Hepatocyte (in vitro differentiated cells): ENCODE measurements around the gene RAET1G. TPM values are rescaled to one million over a fixed set of nuclear protein-coding genes. Genes with fewer than 3 reads are reported as not detected.
A peak's percentile ranks its signal among the peaks of the same experiment; 100 is the strongest.
"Not testable (repeated sequence)": the region's sequence is repeated elsewhere in the genome, so short reads cannot be mapped to it uniquely, and the experiment has no call there.

ENCODE experiments used
- DNase-seq: peaks from one replicate; pipeline ENCODE4 v3.0.0-alpha.2; 2016; ENCODE audit warnings: low spot score
- H2AFZ ChIP-seq: fragments of 200-600 bp; sonication (generic); 2 replicates; pipeline ENCODE4 v1.6.0; 2016; ENCODE audit warnings: antibody characterized with exemption, mild to moderate bottlenecking
- H3K27ac ChIP-seq: fragments of 200-600 bp; sonication (generic); 2 replicates; pipeline ENCODE4 v1.5.1; 2016; ENCODE audit warnings: mild to moderate bottlenecking
- H3K27me3 ChIP-seq: fragments of 200-600 bp; sonication (generic); 2 replicates; pipeline ENCODE4 v1.6.1; 2016
- H3K36me3 ChIP-seq: fragments of 200-600 bp; sonication (generic); replicated peaks from 2 replicates; pipeline ENCODE4 v1.5.1; 2016; ENCODE audit warnings: low read depth; ENCODE audit not compliant: insufficient read depth
- H3K4me1 ChIP-seq: fragments of 200-600 bp; sonication (generic); 2 replicates; pipeline ENCODE4 v1.5.1; 2016; ENCODE audit warnings: mild to moderate bottlenecking, moderate library complexity; ENCODE audit not compliant: insufficient read depth
- H3K4me2 ChIP-seq: fragments of 200-600 bp; sonication (generic); 2 replicates; pipeline ENCODE4 v1.6.0; 2016
- H3K4me3 ChIP-seq: fragments of 200-600 bp; sonication (generic); 2 replicates; pipeline ENCODE4 v1.5.1; 2016; ENCODE audit warnings: mild to moderate bottlenecking
- H3K79me2 ChIP-seq: fragments of 200-600 bp; sonication (generic); 2 replicates; pipeline ENCODE4 v1.6.0; 2017; ENCODE audit warnings: mild to moderate bottlenecking
- H3K9me2 ChIP-seq: fragments of 200-600 bp; sonication (generic); replicated peaks from 2 replicates; pipeline ENCODE4 v1.6.0; 2017; ENCODE audit warnings: mild to moderate bottlenecking; ENCODE audit not compliant: insufficient read depth
- H3K9me3 ChIP-seq: fragments of 200-600 bp; sonication (generic); 2 replicates; pipeline ENCODE4 v1.5.1; 2016; ENCODE audit warnings: low read depth, mild to moderate bottlenecking
- H4K20me1 ChIP-seq: fragments of 200-600 bp; sonication (generic); 2 replicates; pipeline ENCODE4 v1.6.0; 2016; ENCODE audit warnings: mild to moderate bottlenecking; ENCODE audit not compliant: insufficient read depth, poor library complexity, severe bottlenecking
- EZH2 ChIP-seq: fragments of 200-600 bp; sonication (generic); IDR thresholded peaks from 2 replicates; pipeline ENCODE4 v1.6.1; 2016; ENCODE audit warnings: antibody characterized with exemption, mild to moderate bottlenecking, borderline replicate concordance
- EZH2phosphoT487 ChIP-seq: fragments of 200-600 bp; sonication (generic); IDR thresholded peaks from one replicate; pipeline ENCODE4 v1.6.1; 2018; ENCODE audit warnings: antibody characterized with exemption, mild to moderate bottlenecking, low read depth, moderate library complexity; ENCODE audit not compliant: unreplicated experiment, severe bottlenecking
- WGBS: methylation state at CpG from one replicate; pipeline ENCODE4 v1.1.6; 2016; ENCODE audit warnings: low lambda C conversion rate; ENCODE audit errors: missing lambda C conversion rate; 5-methylcytosine and 5-hydroxymethylcytosine counted together
- polyA plus RNA-seq: library from polyadenylated mRNA; unstranded; fragments of >200 nt; fragmentation: Nextera tagmentation; extraction: Ambion mirVana; gene quantifications from 2 replicates; pipeline ENCODE4 v1.2.1, GENCODE V29; 2016
- total RNA-seq: library from RNA; depleted of rRNA; stranded (reverse); fragments of >200 nt; gene quantifications from 2 replicates; pipeline ENCODE4 v1.2.3, GENCODE V29; 2014
- TF ChIP-seq, protein P1 (sequence below): fragments of 200-600 bp; sonication (generic); IDR thresholded peaks from 2 replicates; pipeline ENCODE4 v1.5.1; 2016; ENCODE audit warnings: antibody characterized with exemption, mild to moderate bottlenecking; ENCODE audit not compliant: poor library complexity

The RAET1G gene
- total and polyA plus RNA-seq, 2 experiments from 2014 or later, result 0.31 to 1.5 TPM

GRCh38 chr6:149931501-149931900 is 8.6 kb upstream of the RAET1G start:
- Histone ChIP-seq H3K36me3 (no peaks in the 10 kb centered on the region), H4K20me1 (no peaks in the 10 kb centered on the region), H3K27ac (no peak overlapping the region), H3K4me1 (no peaks in the 10 kb centered on the region), H3K79me2 (no peaks in the 10 kb centered on the region), H3K9me2 (no peaks in the 10 kb centered on the region), H3K9me3 (no peaks in the 10 kb centered on the region), H3K4me3 (no peak overlapping the region), H2AFZ (no peak overlapping the region), H3K27me3 (peaks cover 69% of the 10 kb centered on the region), H3K4me2 (no peak overlapping the region)
- TF ChIP-seq EZH2phosphoT487 (no peak), EZH2 (no peak)
- TF ChIP-seq, protein P1, sequence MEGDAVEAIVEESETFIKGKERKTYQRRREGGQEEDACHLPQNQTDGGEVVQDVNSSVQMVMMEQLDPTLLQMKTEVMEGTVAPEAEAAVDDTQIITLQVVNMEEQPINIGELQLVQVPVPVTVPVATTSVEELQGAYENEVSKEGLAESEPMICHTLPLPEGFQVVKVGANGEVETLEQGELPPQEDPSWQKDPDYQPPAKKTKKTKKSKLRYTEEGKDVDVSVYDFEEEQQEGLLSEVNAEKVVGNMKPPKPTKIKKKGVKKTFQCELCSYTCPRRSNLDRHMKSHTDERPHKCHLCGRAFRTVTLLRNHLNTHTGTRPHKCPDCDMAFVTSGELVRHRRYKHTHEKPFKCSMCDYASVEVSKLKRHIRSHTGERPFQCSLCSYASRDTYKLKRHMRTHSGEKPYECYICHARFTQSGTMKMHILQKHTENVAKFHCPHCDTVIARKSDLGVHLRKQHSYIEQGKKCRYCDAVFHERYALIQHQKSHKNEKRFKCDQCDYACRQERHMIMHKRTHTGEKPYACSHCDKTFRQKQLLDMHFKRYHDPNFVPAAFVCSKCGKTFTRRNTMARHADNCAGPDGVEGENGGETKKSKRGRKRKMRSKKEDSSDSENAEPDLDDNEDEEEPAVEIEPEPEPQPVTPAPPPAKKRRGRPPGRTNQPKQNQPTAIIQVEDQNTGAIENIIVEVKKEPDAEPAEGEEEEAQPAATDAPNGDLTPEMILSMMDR, result no peak
- DNase-seq, result no peak
- 72% methylated on average over 6 of the region's 6 CpGs for WGBS

DNA sequence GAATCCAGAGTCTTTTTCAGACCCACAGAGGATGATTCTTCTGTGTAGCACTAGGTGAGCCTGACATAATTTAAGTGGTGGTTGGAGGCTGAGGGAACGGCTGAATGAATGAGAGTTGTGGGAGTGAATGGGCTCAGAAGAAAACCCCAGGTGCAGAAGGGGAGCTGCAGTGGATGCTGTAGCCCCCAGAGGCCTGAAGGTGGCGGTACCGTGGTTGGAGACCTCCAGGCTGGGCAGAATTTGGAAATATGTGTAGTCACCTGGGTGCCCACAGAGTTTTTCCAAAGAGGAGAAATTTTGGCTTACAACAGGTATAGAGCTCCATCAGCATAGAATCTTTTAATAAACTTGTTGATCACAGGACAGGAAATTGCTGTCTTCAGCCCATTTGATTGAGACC is 6.5 kb upstream of the RAET1G start:
- no peaks in the 10 kb centered on the region for H4K20me1 ChIP-seq

GRCh38 chr6:149927025-149927424 is 4.1 kb upstream of the RAET1G start:
- not testable (repeated sequence) for H3K4me1 ChIP-seq, H3K4me3 ChIP-seq, H4K20me1 ChIP-seq, H3K9me3 ChIP-seq, H3K4me2 ChIP-seq, H3K27ac ChIP-seq, DNase-seq, H3K36me3 ChIP-seq, H2AFZ ChIP-seq, H3K79me2 ChIP-seq, H3K9me2 ChIP-seq
- whole genome bisulfite sequencing, result 92% methylated on average over 4 of the region's 4 CpGs
- H3K27me3 ChIP-seq, result peaks cover 59% of the 10 kb centered on the region

More for the DNA sequence above, 6.5 kb upstream of the RAET1G start:
- no peak for DNase-seq
- Histone ChIP-seq H3K27ac (no peak overlapping the region), H3K9me3 (no peaks in the 10 kb centered on the region), H3K4me2 (no peak overlapping the region), H3K27me3 (peaks cover 60% of the 10 kb centered on the region), H3K36me3 (no peaks in the 10 kb centered on the region), H3K9me2 (no peaks in the 10 kb centered on the region), H2AFZ (no peak overlapping the region), H3K4me3 (no peak overlapping the region), H3K4me1 (no peaks in the 10 kb centered on the region), H3K79me2 (no peaks in the 10 kb centered on the region)
- TF ChIP-seq, protein P1, result no peak
- TF ChIP-seq EZH2, result no peak
- no peak for TF ChIP-seq EZH2phosphoT487
- 7% methylated on average over 3 of the region's 3 CpGs for WGBS

DNA sequence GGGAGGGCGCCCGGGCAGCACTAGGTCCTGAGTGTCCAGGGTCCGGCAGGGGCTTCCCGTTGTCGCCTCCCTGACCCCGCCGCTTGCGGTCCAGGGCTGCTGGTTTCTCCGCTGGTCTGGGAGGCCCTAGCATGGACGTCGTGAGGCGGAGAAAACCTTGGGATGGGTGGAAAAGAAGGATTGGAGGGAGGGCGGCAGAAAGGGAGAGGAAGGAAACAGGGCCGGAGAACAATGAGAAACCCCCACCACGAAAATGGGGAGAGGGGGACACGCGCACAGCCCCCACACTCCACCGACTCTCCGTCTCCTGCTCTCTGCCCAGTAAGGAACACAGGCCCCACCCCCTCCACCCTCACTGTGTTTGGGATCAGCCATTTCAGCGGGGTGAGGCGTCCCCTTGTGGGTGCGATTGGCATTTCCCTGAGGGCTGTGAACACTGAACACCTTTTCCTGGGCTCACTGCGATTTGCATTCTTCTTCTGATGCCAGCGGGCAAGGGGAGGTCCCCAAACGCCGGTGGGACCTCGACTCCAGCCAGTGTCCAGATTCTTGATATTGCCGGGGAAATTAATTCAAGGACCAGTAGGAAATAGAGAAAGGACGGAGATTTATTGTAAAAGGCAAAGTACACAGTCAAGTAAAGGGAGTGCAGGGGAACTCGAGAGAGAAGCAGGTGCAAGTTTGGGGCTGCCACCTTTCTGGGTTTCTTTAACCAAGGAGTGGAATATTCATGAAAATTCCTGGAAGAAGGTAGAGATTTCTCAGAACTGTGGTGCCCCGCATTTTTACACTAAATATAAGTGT is 3.3 kb upstream of the RAET1G start:
- peaks cover 59% of the 10 kb centered on the region for H3K27me3 ChIP-seq
- no peaks in the 10 kb centered on the region for H4K20me1 ChIP-seq
- DNase-seq, result peak; percentile 92
- WGBS, result 6% methylated on average over 24 of the region's 31 CpGs
- H3K27ac ChIP-seq, result no peak overlapping the region
- H3K4me3 ChIP-seq, result peak overlapping the region; percentile 49
- TF ChIP-seq, protein P1, result peak; percentile 94
- TF ChIP-seq EZH2, result no peak
- no peaks in the 10 kb centered on the region for H3K9me3 ChIP-seq
- H2AFZ ChIP-seq, result peak overlapping the region; percentile 87
- H3K79me2 ChIP-seq, result no peaks in the 10 kb centered on the region
- H3K36me3 ChIP-seq, result no peaks in the 10 kb centered on the region
- H3K4me2 ChIP-seq, result peak overlapping the region; percentile 96
- H3K9me2 ChIP-seq, result no peaks in the 10 kb centered on the region
- H3K4me1 ChIP-seq, result peaks cover 6% of the 10 kb centered on the region
